HG02642 (cell line): ENCODE results near the gene DOK6.

ENCODE experiments used
- ATAC-seq: cut with Tn5 transposase; IDR thresholded peaks from one replicate; pipeline ENCODE4 v1.9.1; 2021; ENCODE audit warnings: mild to moderate bottlenecking; ENCODE audit not compliant: unreplicated experiment, poor library complexity

Gene DOK6

GRCh38 chr18:69885841-69886531, 485.3 kb downstream of the DOK6 start:
- ATAC-seq, result peak; percentile 86

- no peak for ATAC-seq
These were observed 486.6 kb downstream of the DOK6 start for GRCh38 chr18:69887256-69887655.

- ATAC-seq, result no peak
These were observed 488.3 kb downstream of the DOK6 start for GRCh38 chr18:69889009-69889408.

- no peak for ATAC-seq
These were observed 489.9 kb downstream of the DOK6 start for GRCh38 chr18:69890558-69890957.

- no peak for ATAC-seq
These were observed 493.8 kb downstream of the DOK6 start for GRCh38 chr18:69894467-69894866.

- no peak for ATAC-seq
These were observed 494.7 kb downstream of the DOK6 start for GRCh38 chr18:69895066-69896047.

GRCh38 chr18:69897397-69898108, 496.9 kb downstream of the DOK6 start:
- peak; percentile 56 for ATAC-seq

GRCh38 chr18:69898241-69898861, 497.7 kb downstream of the DOK6 start:
- ATAC-seq, result peak; percentile 46
